Kidney epithelial cell (primary cell): ENCODE measurements around the gene PLIN1. TPM values are rescaled to one million over a fixed set of nuclear protein-coding genes. Genes with fewer than 3 reads are reported as not detected.

Experiments used
- DNase-seq: peaks from one replicate; pipeline ENCODE4 v3.0.0-alpha.2; 2010; ENCODE audit warnings: low read depth
- H3K27me3 ChIP-seq: 2 replicates; pipeline ENCODE4 v1.6.0; 2011; ENCODE audit warnings: low read length; ENCODE audit not compliant: control insufficient read depth, insufficient read depth
- H3K36me3 ChIP-seq: 2 replicates; pipeline ENCODE4 v1.5.1; 2011; ENCODE audit warnings: low read length; ENCODE audit not compliant: control insufficient read depth, insufficient read depth
- H3K4me3 ChIP-seq: 2 replicates; pipeline ENCODE4 v1.5.1; 2011; ENCODE audit warnings: low read depth, mild to moderate bottlenecking, control low read depth, low read length
- CTCF ChIP-seq: IDR thresholded peaks from 2 replicates; pipeline ENCODE4 v1.5.1; 2011; ENCODE audit warnings: mild to moderate bottlenecking, moderate library complexity, low read length, control low read depth, inconsistent platforms; ENCODE audit not compliant: insufficient read depth, poor library complexity, severe bottlenecking
- total RNA-seq: library from RNA; depleted of rRNA; stranded (reverse); fragments of >200 nt; gene quantifications from 2 replicates; pipeline ENCODE4 v1.2.3, GENCODE V29; 2015

PLIN1 gene
- total RNA-seq, 1 donor from 2014 or later, result 0.08 TPM

GRCh38 chr15:89648106-89649012 lies 30.8 kb downstream of the PLIN1 start:
- no peak for TF ChIP-seq CTCF
- no peak overlapping the region for H3K4me3 ChIP-seq
- DNase-seq, result no peak
- H3K27me3 ChIP-seq, result no peaks in the 10 kb centered on the region
- H3K36me3 ChIP-seq, result no peaks in the 10 kb centered on the region

- Histone ChIP-seq H3K27me3 (no peaks in the 10 kb centered on the region), H3K36me3 (no peaks in the 10 kb centered on the region), H3K4me3 (no peak overlapping the region)
- TF ChIP-seq CTCF, result peak; percentile 92
- no peak for DNase-seq
These were observed 31.8 kb downstream of the PLIN1 start for GRCh38 chr15:89647191-89647851.

GRCh38 chr15:89646416-89647141 lies 32.6 kb downstream of the PLIN1 start:
- DNase-seq, result no peak
- Histone ChIP-seq H3K27me3 (no peaks in the 10 kb centered on the region), H3K36me3 (no peaks in the 10 kb centered on the region), H3K4me3 (no peak overlapping the region)
- TF ChIP-seq CTCF, result no peak

GRCh38 chr15:89645680-89646079 lies 33.5 kb downstream of the PLIN1 start:
- H3K27me3 ChIP-seq, result no peaks in the 10 kb centered on the region
- TF ChIP-seq CTCF, result no peak
- H3K36me3 ChIP-seq, result no peaks in the 10 kb centered on the region
- DNase-seq, result no peak
- no peak overlapping the region for H3K4me3 ChIP-seq

- no peak overlapping the region for H3K4me3 ChIP-seq
- no peak for DNase-seq
- no peaks in the 10 kb centered on the region for H3K27me3 ChIP-seq
- H3K36me3 ChIP-seq, result no peaks in the 10 kb centered on the region
- TF ChIP-seq CTCF, result no peak
These were observed 37.1 kb downstream of the PLIN1 start for GRCh38 chr15:89642106-89642505.
